Right atrium auricular region (tissue), 2 donors: ENCODE results near the gene ZBTB16. TPM values are rescaled to one million over a fixed set of nuclear protein-coding genes. Genes with fewer than 3 reads are reported as not detected.

Experiments
- DNase-seq: peaks from one replicate; pipeline ENCODE4 v3.0.0-alpha.2; 2019; ENCODE audit warnings: low spot score
- H3K27ac ChIP-seq, 2 donors: fragments of 200-600 bp; sonication (generic); 1 replicate in 1 of 2; 2 replicates in 1 of 2; pipeline ENCODE4 v1.5.1; 2016 to 2019
- H3K27me3 ChIP-seq, 2 donors: fragments of 200-600 bp; sonication (generic); one replicate each; pipeline versions ENCODE4 v1.5.1 to v1.6.0; 2017 to 2019
- H3K36me3 ChIP-seq: fragments of 200-600 bp; sonication (generic); one replicate; pipeline ENCODE4 v1.5.1; 2016
- H3K4me1 ChIP-seq, 2 donors: fragments of 200-600 bp; sonication (generic); one replicate each; pipeline versions ENCODE4 v1.5.1 to v1.6.0; 2017 to 2019
- H3K4me3 ChIP-seq, 2 donors: fragments of 200-600 bp; sonication (generic); 1 replicate in 1 of 2; 2 replicates in 1 of 2; pipeline ENCODE4 v1.5.1; 2017 to 2019; ENCODE audit warnings: mild to moderate bottlenecking in 1 of 2, moderate library complexity in 1 of 2
- H3K9me3 ChIP-seq, 2 donors: fragments of 200-600 bp; sonication (generic); one replicate each; pipeline ENCODE4 v1.5.1; 2019
- CTCF ChIP-seq, 2 donors: fragments of 200-600 bp; sonication (generic); IDR thresholded peaks; one replicate each; pipeline ENCODE4 v1.5.1; 2019; ENCODE audit warnings: antibody characterized with exemption in 2 of 2
- total RNA-seq, 2 donors: library from RNA; depleted of rRNA; stranded (reverse); fragments of >200 nt; gene quantifications; one replicate each; pipeline ENCODE4 v1.1.0, GENCODE V29; 2016

ZBTB16 gene
- total RNA-seq, 2 donors from 2014 or later, result 65.5 to 101 TPM

GRCh38 chr11:114031246-114031966, 28.1 kb upstream of the ZBTB16 start:
- H3K9me3 ChIP-seq, result no peaks in the 10 kb centered on the region
- H3K36me3 ChIP-seq, result no peaks in the 10 kb centered on the region
- no peak overlapping the region for H3K27ac ChIP-seq
- H3K4me3 ChIP-seq, result no peak overlapping the region
- H3K4me1 ChIP-seq, result peaks cover 0 to 9% of the 10 kb centered on the region in 2 donors
- no peaks in the 10 kb centered on the region for H3K27me3 ChIP-seq
- TF ChIP-seq CTCF (IDR thresholded peaks at IDR 0.05), result no peak
- no peak for DNase-seq

GRCh38 chr11:114031967-114032320, 27.6 kb upstream of the ZBTB16 start:
- H3K36me3 ChIP-seq, result no peaks in the 10 kb centered on the region
- H3K27ac ChIP-seq, result peak overlapping the region in 1 of 2 donors; percentile 18
- TF ChIP-seq CTCF (IDR thresholded peaks at IDR 0.05), result no peak
- DNase-seq, result no peak
- peaks cover 0 to 13% of the 10 kb centered on the region in 2 donors for H3K4me1 ChIP-seq
- H3K4me3 ChIP-seq, result no peak overlapping the region
- H3K27me3 ChIP-seq, result no peaks in the 10 kb centered on the region
- no peaks in the 10 kb centered on the region for H3K9me3 ChIP-seq

- no peaks in the 10 kb centered on the region for H3K36me3 ChIP-seq
- H3K27me3 ChIP-seq, result no peaks in the 10 kb centered on the region
- no peak for DNase-seq
- H3K9me3 ChIP-seq, result no peaks in the 10 kb centered on the region
- no peak overlapping the region for H3K4me3 ChIP-seq
- peaks cover 0 to 15% of the 10 kb centered on the region in 2 donors for H3K4me1 ChIP-seq
- no peak overlapping the region for H3K27ac ChIP-seq
- no peak for TF ChIP-seq CTCF (IDR thresholded peaks at IDR 0.05)
Measured at GRCh38 chr11:114033066-114033465, 26.4 kb upstream of the ZBTB16 start.

- peaks cover 0 to 15% of the 10 kb centered on the region in 2 donors for H3K4me1 ChIP-seq
- no peak for TF ChIP-seq CTCF (IDR thresholded peaks at IDR 0.05)
- H3K27ac ChIP-seq, result no peak overlapping the region
- H3K9me3 ChIP-seq, result no peaks in the 10 kb centered on the region
- DNase-seq, result no peak
- no peak overlapping the region for H3K4me3 ChIP-seq
- no peaks in the 10 kb centered on the region for H3K27me3 ChIP-seq
- H3K36me3 ChIP-seq, result no peaks in the 10 kb centered on the region
Measured at GRCh38 chr11:114033572-114033971, 25.9 kb upstream of the ZBTB16 start.

GRCh38 chr11:114034956-114035355, 24.6 kb upstream of the ZBTB16 start:
- H3K4me3 ChIP-seq, result no peak overlapping the region
- TF ChIP-seq CTCF (IDR thresholded peaks at IDR 0.05), result no peak
- H3K9me3 ChIP-seq, result no peaks in the 10 kb centered on the region
- no peaks in the 10 kb centered on the region for H3K27me3 ChIP-seq
- H3K4me1 ChIP-seq, result peaks cover 0 to 15% of the 10 kb centered on the region in 2 donors
- no peaks in the 10 kb centered on the region for H3K36me3 ChIP-seq
- no peak for DNase-seq
- no peak overlapping the region for H3K27ac ChIP-seq
